Measurements from ENCODE around the gene FKBP9.

DNA sequence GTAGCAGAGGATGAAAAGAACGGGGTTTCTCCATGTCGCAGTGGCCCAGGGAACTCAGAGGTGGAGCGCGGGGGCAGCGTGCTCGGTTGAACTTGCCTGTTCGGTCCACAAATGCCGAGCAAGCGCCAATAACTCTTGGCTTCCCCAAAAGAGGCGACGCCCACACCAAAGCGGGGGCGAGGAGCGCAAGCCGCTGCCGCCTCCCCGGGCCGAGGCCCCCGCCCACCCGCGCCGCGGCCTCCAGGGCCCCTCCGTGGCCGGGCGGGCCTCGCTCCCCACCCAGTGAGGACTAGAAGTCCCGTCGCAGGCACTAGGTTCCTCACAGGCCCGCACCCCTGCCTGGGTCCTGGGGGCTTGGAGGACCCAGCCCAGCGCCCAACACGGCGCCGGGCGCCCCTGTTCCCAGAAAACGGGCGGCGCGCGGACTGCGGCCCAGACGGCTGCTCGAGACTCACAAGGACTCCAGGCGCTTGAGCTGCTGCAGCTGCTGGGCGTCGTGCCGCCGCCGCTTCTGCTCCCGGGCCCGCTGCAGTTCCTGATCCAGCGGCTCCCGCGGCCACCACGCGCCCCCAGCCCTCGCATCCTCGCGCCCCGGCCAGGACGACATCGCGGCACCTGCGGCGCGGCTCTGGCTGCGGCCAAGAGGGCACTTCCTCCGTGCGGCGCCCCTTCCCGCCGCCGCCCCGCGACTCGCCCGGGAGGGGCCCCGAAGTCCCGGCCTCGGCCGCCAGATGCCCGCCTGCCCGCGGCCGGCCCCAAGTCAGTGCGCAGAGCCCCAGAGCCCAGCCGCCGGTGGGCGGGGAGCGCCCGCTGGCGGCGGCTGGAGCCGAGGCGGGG, 14.6 kb upstream of the FKBP9 start:
- TF ChIP-seq CTCF (IDR thresholded peaks at IDR 0.05) (no peak), POLR2A (IDR thresholded peaks at IDR 0.05) (no peak)

Data from lower leg skin (tissue), 3 donors.